Occipital lobe (tissue), 2 donors: Measurements from ENCODE around the gene PAWR. TPM values are rescaled to one million over a fixed set of nuclear protein-coding genes. Genes with fewer than 3 reads are reported as not detected.
"Not testable (repeated sequence)": the region's sequence is repeated elsewhere in the genome, so short reads cannot be mapped to it uniquely, and the experiment has no call there.

ENCODE experiments used
- DNase-seq: peaks from one replicate; lab custom pipeline; 2025; lab: John Stamatoyannopoulos, UW
- total RNA-seq: library from RNA; depleted of rRNA; stranded (reverse); fragments of >200 nt; gene quantifications from one replicate; pipeline ENCODE4 v1.2.3, GENCODE V29; 2014

Gene PAWR
- total RNA-seq, 1 donor from 2014 or later, result 21.1 TPM

DNA sequence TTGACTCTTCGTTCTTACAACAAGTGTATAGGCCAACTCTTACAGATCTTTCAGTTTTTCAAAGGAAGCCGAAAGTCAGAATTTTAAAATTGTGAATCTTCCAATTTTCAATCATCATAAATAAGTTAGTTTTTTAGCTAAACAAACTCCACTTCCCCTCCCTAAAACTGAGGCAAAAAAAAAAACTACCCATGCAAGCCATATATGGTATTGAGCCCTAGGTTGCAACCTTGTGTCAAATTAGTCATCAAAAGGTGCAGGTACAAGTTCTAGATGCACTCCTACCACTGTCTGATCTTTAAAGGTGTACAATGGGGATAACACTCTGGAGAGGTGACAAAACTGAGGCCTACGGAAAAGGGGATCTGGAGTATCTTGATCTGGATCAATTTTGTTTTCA is 97.9 kb downstream of the PAWR start:
- no peak for DNase-seq

DNA sequence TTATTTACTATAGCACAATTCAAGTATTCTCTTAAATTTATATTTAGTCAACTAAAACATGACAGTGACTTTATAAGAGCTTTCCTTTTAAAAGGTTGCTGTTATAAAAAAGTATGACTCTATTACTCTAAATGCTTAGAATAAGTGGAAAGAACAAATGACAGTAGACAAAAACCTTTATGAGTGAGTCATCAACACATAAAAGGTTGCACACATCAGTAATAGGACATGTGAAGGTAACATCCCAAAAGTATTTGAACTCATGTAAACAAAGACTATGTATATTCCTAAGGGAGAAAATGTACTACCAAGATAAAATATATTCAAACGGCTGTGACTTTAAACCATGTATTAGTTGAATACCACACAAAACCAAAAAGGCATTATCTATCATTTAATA is 98.8 kb downstream of the PAWR start:
- no peak for DNase-seq

DNA sequence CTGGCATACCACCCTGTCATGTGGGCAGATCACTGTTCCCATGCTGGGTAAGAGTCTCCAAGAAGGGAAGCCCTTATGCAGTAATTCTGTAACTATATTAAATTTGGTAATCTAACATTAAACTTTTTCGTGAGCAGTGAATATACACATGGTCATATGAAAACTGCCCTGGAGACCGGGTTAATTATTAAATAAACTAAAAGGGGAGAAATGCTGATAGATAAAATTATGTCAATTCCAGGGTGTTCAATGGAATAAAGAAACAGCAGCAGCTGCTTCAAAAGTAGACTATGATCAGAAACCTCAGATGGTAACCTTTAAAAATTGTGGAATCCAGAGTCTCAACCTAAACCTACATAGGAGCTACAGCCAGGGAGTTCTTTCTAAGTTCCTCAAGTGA is 100.0 kb downstream of the PAWR start:
- no peak for DNase-seq

DNA sequence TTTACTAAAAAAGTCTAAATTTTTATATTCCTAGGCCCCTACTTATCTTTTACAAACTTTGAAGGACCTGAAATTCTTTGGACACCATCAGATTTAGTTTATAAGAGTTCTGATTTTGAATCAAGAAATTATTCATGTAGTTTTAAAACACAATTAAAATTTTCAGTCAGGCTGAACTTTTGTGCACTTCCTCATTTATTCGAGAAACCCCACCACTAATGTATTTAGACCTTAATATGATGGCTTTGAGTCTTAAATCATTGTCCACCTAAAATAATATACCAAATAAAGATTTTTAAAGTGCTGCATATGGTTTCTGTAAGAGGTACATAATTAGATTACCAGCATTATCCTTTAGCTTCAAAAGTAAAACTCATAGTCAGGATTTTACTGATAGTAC is 103.4 kb downstream of the PAWR start:
- no peak for DNase-seq

DNA sequence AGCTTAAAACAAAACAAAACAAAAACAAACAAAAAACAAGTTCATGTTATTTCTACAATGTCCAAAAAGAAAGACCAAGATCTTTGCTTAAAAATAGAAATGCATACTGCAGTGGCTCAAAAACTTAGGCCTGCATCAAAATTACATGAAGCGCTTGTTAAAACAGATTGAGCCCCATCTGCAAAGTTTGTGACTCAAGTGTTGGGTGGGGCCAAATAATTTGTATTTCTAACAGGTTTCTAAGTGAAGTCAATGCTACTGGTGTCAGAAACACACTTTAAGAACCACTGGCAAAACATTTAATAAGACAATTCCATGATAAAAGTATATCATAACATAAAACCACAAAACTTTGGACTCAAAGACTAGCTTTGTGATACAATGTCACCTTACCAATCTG is 105.6 kb downstream of the PAWR start:
- DNase-seq, result no peak

DNA sequence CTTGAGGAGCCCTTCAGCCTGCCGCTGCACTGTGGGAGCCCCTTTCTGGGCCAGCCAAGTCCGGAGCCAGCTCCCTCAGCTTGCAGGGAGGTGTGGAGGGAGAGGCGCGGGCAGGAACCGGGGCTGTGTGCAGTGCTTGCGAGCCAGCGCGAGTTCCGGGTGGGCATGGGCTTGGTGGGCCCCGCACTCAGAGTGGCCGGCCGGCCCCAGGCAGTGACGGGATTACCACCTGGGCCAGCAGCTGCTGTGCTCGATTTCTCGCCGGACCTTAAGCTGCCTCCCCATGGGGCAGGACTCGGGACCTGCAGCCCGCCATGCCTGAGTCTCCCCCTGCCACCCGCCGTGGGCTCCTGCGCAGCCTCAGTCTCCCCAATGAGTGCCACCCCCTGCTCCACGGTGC is 116.9 kb downstream of the PAWR start:
- DNase-seq, result no peak

DNA sequence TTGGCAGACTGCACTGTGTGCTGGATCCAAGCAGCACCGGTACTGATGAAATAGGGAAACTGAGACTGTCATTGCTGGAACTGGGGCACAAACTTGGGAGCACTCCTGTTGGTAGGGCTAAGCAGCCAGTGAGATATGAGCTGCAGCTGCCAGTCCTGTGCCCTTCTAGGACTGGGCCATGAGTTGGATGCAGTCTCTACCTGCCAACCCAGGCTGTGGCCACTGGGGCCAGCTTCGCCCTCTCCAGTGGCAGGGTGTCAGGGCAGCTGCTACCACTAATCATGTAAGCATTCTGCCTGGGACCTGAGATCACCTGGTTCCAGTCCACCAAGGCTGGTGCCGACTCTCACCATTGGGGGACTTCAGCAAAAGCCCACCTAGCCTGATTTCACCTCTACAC is 121.1 kb downstream of the PAWR start:
- DNase-seq, result no peak

DNA sequence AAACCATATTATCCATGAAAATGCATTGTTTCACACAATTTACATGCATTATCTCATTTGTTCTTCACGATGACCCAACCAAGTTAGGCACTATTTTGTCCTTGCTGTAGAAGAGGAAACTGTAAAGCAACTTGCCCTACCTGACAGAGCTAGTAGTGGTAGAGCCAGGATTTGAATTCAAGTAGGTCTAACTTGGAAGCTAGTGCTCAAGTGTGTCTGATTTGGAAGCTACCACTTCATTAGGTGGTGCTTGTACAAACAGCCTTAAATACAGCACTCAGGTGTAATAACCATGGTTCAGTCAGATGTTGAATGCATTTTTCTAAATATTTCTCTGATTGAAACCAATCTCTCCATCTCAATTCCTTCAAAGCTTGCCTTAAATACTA is 123.6 kb downstream of the PAWR start:
- DNase-seq, result no peak

DNA sequence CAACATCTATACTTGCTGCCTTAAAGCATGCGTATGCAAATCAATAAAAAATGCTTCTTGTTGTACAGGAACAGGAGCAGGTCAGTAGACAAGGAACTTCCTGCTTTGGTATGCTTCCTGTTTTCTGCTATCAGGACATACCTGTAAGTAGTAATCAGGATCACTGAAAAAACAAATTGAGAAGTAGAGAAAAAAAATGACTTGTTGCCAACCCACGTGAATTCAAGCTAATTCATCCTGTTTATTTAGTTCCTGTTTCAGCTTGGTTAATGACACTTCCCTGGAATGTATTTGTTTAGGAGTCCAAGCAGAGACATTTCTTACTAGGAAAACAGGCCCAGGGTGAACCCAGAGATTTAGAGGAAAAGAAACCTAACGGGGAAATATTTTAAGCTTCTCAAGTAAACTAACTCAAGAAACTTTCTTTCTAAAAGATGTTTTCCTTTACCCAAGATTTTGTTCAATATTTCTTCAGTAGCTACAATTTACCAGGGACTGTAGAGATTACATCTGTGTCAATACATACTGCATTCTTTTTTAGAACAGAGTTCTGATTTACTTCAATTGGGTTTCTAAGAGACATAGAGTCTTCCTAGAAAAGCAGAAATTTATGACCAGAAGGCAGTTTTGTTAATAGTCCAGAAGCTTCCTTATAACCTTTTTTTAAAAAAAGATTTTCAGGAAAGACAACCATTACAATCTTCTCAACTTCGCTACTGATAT is 124.2 kb downstream of the PAWR start:
- no peak for DNase-seq

DNA sequence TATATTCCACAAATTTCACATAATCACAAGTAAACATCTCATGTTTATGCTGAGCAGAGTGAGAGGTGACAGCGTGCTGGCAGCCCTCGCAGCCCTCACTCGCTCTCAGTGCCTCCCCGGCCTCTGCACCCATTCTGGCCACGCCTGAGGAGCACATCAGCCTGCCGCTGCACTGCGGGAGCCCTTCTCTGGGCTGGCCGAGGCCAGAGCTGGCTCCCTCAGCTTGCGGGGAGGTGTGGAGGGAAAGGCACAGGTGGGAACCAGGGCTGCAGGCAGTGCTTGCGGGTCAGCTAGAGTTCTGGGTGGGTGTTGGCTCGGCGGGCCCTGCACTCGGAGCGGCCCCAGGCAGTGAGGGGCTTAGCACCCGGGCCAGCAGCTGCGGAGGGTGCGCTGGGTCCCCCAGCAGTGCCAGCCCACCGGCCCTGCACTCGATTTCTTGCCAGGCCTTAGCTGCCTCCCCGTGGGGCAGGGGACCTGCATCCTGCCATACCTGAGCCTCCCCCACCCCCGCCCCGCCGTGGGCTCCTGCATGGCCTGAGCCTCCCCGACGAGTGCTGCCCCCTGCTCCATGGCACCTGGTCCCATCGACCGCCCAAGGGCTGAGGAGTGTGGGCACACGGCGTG is 125.9 kb downstream of the PAWR start:
- not testable (repeated sequence) for DNase-seq

DNA sequence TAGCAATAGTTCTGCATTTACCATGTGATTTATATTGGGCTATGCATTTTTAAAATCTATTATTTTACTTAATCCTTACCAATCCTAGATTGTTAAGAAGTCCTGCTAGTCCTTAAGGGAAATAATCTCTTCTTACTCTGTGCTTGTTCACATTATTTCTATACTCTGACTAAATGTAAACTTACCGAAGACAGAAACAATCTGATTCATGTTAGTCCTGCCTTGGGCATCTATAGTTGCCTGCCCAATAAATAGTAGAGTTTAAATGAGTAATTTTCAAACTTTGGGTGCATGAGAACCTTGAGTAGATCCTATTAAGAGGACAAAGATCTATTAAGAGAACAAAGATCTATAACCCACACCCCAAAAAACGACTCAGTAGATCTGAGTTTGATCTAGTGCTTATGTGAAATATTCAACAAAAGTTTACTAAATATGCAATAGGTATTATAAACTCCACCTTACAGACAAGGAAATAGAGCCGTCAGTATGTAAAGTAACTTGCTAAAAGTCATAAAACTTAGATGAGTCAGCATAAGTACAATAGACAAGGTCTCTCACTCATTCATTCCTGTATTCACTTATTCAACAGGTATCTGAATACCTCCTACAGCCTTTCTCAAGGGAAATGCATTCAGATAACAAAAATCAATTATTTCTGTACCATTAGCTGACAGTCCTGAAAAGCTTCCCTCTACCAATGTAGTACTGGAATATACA is 127.6 kb downstream of the PAWR start:
- no peak for DNase-seq

DNA sequence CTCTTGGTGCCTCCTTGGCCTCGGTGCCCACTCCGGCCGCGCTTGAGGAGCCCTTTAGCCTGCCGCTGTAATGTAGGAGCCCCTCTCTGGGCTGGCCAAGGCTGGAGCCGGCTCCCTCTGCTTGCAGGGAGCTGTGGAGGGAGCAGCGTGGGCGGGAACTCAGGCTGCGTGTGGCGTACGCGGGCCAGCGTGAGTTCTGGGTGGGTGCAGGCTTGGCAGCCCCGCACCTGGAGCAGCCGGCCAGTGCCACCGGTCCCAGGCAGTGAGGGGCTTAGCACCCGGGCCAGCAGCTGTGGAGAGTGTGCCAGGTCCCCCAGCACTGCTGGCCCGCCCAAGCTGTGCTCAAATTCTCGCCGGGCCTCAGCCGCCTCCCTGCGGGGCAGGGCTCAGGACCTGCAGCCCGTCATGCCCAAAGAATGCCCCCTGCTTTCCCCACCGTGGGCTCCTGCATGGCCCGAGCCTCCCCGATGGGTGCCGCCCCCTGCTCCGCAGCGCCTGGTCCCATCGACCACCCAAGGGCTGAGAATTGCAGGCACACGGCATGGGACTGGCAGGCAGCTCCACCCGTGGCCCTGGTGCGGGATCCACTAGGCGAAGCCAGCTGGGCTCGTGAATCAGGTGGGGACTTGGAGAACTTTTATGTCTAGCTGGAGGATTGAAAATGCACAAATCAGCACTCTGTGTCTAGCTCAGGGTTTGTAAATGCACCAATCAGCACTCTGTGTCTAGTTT is 129.2 kb downstream of the PAWR start:
- DNase-seq, result no peak

DNA sequence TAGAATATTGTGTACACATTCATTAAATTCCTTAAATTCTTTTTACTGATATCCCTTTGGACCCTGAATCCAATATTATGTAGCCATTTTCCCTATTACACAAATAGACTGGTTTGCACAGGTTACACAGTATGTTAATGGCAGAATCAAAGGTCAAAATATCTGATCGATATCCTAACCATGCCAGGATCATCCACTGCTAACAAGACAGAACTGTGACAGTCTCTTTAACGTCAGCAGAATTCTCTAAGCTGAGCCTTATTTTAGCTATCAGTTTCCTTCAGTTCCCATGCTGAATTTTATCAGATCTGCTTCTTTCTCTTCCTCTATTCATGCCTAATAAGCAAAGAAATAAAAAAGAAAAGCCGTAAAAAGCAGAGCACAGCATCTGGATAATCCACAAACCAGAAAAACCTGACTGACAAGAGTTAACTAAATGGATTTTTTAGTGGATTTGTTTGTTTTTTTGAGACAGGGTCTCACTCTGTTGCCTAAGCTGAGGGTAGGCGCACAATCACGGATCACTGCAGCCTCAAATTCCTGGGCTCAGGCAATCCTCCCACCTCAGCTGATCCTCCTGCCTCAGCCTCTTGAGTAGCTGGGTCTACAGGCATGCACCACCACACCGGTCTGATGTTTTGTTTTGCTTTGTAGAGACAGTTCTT is 130.4 kb downstream of the PAWR start:
- DNase-seq, result no peak

DNA sequence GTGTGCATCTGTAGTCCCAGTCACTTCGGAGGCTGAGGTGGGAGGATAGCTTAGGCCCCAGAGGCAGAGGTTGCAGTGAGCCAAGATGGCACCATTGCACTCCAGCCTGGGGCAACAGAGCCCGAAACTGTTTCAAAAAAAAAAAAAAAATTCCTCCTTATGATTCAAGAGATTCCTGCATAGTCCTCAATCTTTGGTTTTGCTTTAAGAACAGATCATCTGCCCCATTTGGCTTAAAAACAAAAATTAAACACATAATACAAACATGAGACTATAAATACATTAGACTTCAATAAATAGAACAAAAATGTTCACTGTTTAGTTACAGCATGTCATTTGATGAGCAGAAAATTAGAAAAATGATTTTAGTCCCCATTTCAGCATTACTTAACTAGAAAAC is 131.2 kb downstream of the PAWR start:
- DNase-seq, result no peak

DNA sequence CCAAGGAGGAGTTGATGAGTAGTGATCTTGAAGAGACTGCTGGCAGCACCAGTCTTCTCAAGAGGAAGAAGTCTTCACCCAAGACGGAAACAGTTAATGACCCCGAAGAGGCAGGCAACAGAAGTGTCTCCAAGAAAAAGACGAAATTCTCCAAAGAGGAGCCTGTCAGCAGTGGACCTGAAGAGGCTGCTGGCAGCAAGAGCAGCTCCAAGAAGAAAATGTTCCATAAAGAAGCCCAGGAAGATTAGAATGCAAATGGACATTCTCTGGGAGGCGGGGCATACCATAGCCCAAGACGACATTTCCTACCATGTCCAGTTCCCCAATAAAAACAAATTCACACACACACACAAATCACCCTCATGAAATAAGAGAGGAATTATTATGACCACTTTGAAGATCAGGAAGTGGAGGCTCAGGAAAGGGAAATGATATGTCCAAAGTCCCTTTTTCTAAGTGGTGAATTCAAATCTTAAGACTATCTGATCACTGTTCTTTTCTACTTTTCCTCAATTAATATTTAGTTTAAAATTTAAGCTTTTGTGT is 131.8 kb downstream of the PAWR start:
- no peak for DNase-seq

DNA sequence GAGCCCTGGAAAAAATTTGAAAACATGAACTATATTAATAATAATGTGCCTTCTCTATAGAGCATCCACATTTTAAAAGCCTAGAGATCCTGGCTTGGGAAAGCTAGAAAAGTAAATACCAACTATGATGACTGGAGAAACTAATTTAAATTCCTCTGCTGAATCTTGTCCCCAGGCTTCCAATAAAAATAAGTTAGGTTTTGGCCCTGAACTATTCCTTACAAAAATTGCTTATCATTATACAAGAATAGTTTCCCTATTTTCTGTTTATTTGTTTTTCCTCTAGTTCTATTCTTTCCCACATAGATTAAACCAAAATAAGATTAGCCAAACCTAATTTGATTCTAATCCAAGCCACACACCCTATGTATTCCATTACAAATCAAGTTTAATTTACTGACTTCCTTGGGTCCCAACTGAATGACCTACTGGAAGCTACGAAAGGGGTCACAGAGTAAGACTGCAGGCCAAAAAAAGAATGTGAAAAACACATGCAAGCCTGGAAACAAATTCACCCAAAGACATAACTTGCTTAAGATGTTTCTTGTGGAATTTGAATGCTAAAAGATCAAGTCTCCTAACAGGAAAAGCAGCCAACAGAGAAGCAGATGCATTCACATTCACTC is 133.0 kb downstream of the PAWR start:
- no peak for DNase-seq

DNA sequence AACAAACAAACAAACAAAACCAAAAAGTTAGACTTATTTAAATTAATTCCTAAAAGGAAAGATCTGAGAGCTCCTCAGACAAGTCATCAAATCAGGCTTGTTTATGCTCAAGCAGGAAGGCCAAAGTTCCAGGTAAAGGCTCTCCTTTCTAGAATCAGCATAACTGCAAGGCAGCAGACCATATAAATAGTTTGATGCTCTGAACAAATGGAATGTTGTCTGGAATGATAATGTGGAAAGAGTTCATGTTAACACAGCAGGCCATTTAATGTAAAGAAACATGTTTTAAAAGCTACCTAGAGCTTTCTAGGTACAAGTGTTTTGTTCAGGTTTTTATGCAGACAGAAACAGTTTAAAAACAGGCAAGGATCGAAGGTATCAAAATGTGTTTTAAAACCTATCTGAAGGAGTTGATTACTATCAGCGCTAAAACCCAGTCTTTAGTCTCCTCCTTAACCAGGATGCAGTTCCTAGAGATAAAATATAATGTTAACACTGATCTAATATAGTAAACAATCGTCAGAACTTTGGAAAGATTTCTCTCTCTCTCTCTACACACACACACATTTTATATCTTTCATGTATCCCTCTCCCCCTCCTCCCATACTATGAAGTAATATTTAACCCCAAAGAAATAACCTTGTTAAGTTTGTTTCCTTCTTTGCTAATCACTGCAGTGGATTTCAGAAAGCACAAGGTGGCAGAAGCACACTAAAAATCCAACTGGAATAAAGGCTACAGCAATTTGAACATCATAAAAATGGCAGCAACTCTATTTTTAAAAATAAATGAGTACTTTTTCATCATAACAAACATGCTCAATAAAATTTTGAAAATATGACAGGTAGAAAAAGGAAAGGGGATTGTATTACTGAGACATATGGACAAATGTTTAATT is 135.5 kb downstream of the PAWR start:
- DNase-seq, result no peak

DNA sequence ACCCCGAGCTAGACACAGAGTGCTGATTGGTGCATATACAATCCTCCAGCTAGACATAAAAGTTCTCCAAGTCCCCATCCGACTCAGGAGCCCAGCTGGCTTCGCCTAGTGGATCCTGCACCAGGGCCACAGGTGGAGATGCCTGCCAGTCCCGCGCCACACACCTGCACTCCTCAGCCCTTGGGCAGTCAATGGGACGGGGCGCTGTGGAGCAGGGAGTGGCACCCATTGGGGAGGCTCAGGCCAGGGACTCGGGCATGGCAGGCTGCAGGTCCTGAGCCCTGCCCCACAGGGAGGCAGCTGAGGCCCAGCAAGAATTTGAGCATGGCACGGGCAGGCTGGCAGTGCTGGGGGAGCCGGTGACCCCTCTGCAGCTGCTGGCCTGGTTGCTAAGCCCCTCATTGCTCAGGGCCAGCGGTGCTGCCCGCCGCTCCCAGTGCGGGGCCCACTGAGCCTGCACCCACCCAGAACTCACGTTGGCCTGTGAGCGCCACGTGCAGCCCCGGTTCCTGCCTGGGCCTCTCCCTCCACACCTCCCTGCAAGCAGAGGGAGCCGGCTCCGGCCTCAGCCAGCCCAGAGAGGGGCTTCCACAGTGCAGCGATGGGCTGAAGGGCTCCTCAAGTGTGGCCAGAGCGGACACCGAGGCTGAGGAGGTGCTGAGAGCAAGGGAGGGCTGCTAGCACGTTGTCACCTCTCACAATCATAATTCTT is 136.7 kb downstream of the PAWR start:
- no peak for DNase-seq

DNA sequence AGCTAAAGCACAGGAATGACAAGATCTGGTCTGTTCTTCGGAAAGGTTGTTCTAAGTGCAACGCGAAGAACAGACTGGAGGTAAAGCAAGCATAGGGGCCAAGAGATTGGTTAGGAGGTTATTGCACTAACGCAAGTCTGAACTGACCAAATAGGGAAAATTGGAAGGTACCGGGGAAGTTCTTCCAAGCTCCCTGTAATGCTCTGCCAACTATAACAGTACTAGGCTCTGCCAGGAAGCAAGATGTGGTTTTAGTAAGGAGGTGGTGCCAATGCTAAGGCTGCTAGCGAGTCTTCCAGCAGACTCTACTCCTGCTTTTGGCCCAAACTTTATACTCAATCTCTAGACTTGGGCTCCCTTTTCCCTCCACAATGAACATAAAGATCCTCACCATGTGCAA is 138.6 kb downstream of the PAWR start:
- DNase-seq, result no peak
